Motor neuron (in vitro differentiated cells): ENCODE data around the gene CLK2. TPM values are rescaled to one million over a fixed set of nuclear protein-coding genes. Genes with fewer than 3 reads are reported as not detected.
"Not testable (repeated sequence)": the region's sequence is repeated elsewhere in the genome, so short reads cannot be mapped to it uniquely, and the experiment has no call there.

Source experiments
- ATAC-seq, 8 experiments: fragments of 200-7000 bp; cut with Tn5 transposase; replicated peaks in 6 of 8; 2 replicates each; pipeline ENCODE4 v1.8.0; 2021; ENCODE audit warnings: mild to moderate bottlenecking in 8 of 8, moderate library complexity in 8 of 8
- H3K27ac ChIP-seq, 2 donors: fragments of 250-450 bp; sonication (Bioruptor Pico); 2 replicates each; pipeline ENCODE4 v1.9.0; 2021; ENCODE audit warnings: antibody characterized with exemption in 2 of 2, mild to moderate bottlenecking in 2 of 2, moderate library complexity in 1 of 2
- H3K4me1 ChIP-seq, 2 donors: fragments of 250-450 bp; sonication (Bioruptor Pico); replicated peaks in 1 of 2; 2 replicates each; pipeline ENCODE4 v1.6.1; 2021; ENCODE audit warnings: antibody characterized with exemption in 2 of 2, mild to moderate bottlenecking in 2 of 2, moderate library complexity in 1 of 2
- H3K4me3 ChIP-seq, 5 donors: fragments of 250-450 bp; sonication (Bioruptor Pico); 2 replicates each; pipeline ENCODE4 v1.9.0; 2021; ENCODE audit warnings: antibody characterized with exemption in 5 of 5, mild to moderate bottlenecking in 5 of 5, moderate library complexity in 4 of 5
- WGBS, 10 experiments: fragments of 450-650 bp; shearing (Covaris generic); methylation state at CpG; one replicate each; pipeline ENCODE4 v1.0.0; 2022; 5-methylcytosine and 5-hydroxymethylcytosine counted together
- in situ Hi-C, 9 experiments: fragments of 400-800 bp; cut with MboI; loops; one replicate each; pipeline ENCODE4 v1.15.0; 2021; ENCODE audit warnings: low sequenced_read_pairs in 9 of 9, low pct_unique_long_range_greater_than_20kb in 2 of 9; ENCODE audit not compliant: unreplicated experiment in 9 of 9
- total RNA-seq, 8 experiments: library from RNA; unstranded; fragments of 300-600 nt; gene quantifications; 2 replicates each; pipeline versions ENCODE4 v1.2.3 to v1.2.4, GENCODE V29; 2022

CLK2 gene
- total RNA-seq, 8 experiments from 2014 or later = 25.4 to 103 (median 48.0) TPM

DNA sequence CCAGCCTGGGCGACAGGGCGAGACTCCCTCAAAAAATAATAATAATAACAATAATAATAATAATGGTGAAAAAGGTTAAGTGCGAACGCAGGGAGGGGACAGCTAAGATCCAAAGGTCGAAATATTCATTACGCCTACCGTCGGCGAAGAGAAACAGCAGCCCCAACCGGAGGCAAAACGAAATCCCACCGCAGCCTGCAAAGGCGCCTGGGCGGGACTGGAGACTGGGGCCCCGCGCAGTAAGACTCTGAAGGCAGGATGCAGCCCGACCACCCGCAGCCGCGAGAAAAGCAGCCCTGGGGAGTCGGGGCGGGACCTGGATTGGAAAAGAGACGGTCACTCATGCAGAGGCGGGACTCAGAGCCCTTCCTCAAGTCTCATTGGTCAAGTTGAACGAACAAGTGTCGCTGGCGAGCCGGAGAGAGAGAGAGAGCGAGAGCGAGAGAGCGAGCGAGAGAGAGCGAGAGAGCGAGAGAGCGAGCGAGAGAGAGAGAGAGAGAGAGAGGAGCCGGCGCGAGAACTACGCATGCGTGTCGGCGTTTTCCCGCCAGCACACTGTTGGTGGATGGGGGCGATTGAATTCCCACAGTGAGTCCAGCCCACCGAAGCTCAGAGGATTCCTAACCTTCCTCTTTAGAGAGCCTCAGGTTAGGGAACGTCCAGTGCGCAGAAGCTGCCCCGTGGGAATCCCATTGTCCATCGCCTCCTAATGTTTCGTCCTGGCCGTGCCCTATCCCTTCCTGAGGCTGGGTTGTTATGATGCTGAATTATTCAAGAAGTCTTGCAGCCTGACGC is 28.7 kb downstream of the CLK2 start:
- in situ Hi-C loops = no loop called here
- H3K4me1 ChIP-seq = peaks cover 22 to 26% of the 10 kb centered on the region in 2 donors
- H3K27ac ChIP-seq = peak overlapping the region; percentile 84 to 91
- peak; percentile 80 to 94 (median 92) for ATAC-seq
- WGBS, 10 experiments = 0 to 9% (median 0%) methylated on average over 1 to 38 of the region's 53 CpGs; no CpG with 5 or more reads in 1 of the 10 experiments
- peak overlapping the region; percentile 40 to 45 (median 41) for H3K4me3 ChIP-seq

DNA sequence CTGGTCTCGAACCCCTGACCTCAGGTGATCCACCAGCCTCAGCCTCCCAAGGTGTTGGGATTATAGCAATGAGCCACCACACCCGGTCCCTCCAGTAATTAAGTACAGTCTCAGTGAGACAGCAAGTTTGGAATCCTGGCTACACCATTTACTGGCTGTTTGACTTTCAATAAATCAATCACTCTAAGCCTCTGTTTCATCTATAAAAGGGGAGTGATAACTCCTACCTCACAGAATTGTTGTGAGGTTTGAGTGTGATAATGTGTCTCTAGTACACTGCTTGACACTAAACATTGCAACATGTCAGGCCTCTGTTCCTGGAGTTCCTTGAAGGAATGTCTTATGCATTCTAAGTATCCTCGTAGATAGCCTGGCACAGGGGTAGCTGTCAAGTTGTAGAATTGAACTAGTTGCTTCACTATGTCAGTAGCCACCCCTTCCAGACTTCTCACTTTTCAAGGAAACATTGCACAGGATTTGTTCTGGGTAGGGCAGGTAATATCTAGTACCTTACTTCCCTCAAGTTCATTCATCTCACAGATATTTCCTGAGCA is 30.4 kb downstream of the CLK2 start:
- Histone ChIP-seq H3K27ac (no peak overlapping the region), H3K4me1 (peaks cover 22 to 26% of the 10 kb centered on the region in 2 donors), H3K4me3 (peak overlapping the region in 3 of 5 donors; percentile 41 to 45 (median 41))
- in situ Hi-C loops = no loop called here
- WGBS, 10 experiments = 54 to 100% (median 86%) methylated on average over 1 to 3 of the region's 3 CpGs; no CpG with 5 or more reads in 4 of the 10 experiments
- no peak for ATAC-seq

DNA sequence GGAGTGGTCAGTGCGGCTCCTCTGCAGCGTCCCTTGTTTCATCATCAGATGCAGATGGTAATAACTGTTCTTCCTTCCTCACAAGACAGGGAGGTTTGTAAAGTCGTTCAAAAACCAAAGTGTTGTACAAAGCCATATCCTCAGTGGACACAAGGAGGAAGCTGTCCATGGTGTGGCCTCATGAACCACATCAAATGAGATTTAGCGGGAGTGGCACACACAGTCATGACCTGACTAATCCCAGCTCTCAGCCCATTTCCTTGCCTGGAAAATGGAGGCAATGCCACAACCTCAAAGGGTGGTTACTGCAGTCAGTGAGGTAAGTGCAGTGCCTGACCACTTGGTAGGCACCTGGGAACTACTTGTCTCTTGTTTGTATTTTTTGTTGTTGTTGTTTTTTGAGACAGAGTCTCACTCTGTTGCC is 31.5 kb downstream of the CLK2 start:
- Histone ChIP-seq H3K4me1 (peaks cover 22 to 26% of the 10 kb centered on the region in 2 donors), H3K27ac (no peak overlapping the region)
- in situ Hi-C loops = no loop called here

DNA sequence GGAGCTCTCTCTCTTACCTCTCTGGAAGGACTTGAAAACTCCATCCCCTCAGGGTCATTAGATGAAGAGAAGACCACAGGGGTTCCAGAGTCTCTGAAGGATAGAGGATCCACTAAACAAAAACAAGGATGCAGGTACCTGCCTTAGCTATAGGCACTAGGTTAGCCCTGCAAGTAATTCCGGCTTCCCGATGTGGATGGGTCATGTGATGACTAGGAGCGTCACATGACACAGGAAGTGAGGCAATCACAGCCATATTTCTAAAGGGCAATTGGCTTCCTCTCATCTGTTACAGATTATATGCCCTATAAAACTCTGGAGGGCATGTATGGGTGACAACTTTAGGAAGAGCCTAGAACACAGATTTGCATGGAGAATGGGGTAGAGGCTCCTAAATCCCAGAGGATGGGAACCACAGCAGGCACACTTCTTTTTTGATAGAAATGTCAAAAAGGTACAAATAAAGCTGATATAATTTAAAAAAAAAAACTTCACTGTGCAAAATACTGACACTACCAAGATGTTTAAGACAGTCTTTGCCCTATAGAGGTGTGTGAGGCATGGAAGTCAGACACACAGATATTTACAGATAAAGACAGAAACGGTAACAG is 32.1 kb downstream of the CLK2 start:
- in situ Hi-C loops = no loop called here
- H3K4me3 ChIP-seq = peak overlapping the region; percentile 25 to 53 (median 37)
- peaks cover 22 to 26% of the 10 kb centered on the region in 2 donors for H3K4me1 ChIP-seq
- H3K27ac ChIP-seq = peak overlapping the region in 1 of 2 donors; percentile 7
- 0 to 100% (median 14%) methylated on average over 1 to 4 of the region's 4 CpGs; no CpG with 5 or more reads in 2 of the 10 experiments for WGBS, 10 experiments
- peak in 7 of 8 experiments; percentile 7 to 20 (median 11) for ATAC-seq

More for the DNA sequence above, 31.5 kb downstream of the CLK2 start:
- no peak for ATAC-seq
- no peak overlapping the region for H3K4me3 ChIP-seq
- 0 to 100% (median 69%) methylated on average over 1 to 4 of the region's 4 CpGs; no CpG with 5 or more reads in 2 of the 10 experiments for WGBS, 10 experiments

DNA sequence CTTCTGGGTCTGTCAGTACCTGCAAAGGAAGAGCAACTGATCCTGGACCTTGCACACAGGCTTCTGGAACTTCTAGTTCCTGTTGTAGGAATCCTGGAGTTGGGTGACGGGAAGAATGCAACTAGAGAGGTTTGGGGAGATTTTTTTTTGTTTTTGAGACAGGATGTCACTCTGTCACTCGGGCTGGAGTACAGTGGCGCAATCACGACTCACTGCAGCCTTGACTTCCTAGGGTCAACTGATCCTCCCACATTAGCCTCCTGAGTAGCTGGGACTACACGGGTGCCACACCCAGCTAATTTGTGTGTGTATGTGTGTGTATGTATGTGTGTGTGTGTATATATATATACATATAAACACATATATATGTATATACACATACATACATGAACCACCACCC is 36.9 kb downstream of the CLK2 start:
- no peak overlapping the region for H3K27ac ChIP-seq
- no peak overlapping the region for H3K4me3 ChIP-seq
- no peak for ATAC-seq
- 80 to 95% (median 92%) methylated on average over 2 to 4 of the region's 5 CpGs; no CpG with 5 or more reads in 4 of the 10 experiments for WGBS, 10 experiments
- in situ Hi-C loops = no loop called here
- H3K4me1 ChIP-seq = peaks cover 3% of the 10 kb centered on the region in 2 donors

DNA sequence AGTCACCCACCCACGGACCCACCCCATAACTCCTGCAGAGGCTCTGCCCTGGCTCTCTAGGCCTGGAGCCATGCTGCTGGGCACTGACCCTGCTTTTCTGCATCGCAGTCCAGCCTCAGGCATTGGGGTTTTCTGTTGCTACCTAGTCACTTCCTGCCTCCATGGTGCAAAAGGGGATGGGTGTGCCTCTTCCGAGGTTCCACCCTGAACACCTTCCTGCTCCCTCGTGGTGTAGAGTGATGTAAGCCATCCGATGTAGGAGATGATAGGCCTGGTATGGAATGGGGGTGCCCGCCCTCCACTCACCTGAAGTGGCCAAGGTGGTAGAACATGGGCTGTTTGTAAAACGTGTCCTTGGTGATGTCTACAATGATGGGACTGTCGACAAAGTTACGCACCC is 37.9 kb downstream of the CLK2 start:
- WGBS, 10 experiments = 40% methylated on average over 1 of the region's 9 CpGs; no CpG with 5 or more reads in 9 of the 10 experiments
- H3K4me1 ChIP-seq, H3K27ac ChIP-seq, in situ Hi-C loops, H3K4me3 ChIP-seq, ATAC-seq: not testable (repeated sequence)

DNA sequence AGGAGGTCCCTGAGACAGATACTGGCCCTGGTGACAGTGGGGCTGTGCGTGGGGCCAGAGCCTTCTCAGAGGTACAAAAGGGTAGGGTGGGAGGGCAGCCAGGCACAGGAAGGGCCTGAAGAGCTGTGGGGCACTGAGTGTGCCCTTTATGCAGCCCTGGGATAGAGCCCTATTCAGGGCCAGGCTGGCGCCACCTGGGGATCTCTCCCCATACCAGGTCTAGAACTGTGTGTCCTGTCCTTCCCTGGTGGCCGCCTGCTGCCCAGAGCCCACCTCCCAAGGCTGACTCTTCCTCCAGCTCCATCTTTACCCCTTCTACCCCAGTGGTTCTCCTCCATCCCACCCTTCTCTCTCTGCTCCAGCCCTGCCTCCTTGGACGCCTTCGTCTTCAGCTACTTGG is 39.8 kb downstream of the CLK2 start:
- peak in 5 of 8 experiments; percentile 8 to 34 (median 28) for ATAC-seq

DNA sequence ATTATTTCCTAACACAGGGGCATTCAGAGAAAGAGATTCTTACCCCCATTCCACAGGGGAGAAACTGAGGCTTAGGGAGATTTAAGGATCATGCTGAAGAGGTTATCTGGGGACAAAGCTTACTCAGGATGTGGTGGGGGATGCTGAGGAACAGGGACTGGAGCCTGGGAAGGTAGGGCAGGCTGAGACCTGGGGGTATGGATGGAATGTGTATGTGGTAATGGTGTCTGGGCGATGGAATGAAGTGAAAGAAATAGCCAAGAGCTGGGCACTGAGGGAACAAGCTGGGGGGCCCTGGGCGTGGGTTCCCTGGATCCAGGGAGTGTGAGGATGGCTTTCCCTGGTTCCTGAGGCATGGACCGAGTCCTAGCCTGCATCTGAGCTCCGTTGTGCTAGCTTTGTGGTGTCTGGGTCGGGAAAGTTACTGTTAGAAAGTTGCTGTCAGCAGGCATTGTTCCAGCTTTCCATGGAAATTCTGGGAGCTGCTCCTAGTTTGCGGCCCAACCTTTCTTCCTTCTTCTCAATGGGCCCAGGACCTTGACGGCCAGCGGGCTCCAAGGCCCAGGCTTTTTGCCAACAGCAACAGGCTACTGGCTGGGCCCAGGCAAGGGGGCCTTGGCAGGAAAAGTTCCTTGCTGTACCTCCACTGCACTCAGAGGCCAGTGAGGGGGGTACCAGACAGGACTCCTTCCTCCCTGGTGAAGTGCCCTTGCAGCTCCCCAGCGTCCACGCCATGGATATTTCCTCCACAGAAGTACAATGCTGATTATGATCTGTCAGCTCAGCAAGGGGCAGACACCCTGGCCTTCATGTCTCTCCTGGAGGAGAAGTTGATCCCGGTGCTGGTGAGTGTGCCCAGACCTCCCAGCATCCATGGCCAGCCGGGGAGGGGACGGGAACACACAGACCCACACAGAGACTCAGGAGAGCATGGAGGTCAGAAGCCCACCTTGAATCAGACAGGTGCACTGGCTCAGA is 41.0 kb downstream of the CLK2 start:
- WGBS, 10 experiments = 66 to 100% (median 93%) methylated on average over 1 to 4 of the region's 13 CpGs; no CpG with 5 or more reads in 5 of the 10 experiments
- ATAC-seq = peak in 1 of 8 experiments; percentile 1
- H3K27ac ChIP-seq, H3K4me3 ChIP-seq, in situ Hi-C loops, H3K4me1 ChIP-seq: not testable (repeated sequence)

More for the DNA sequence above, 39.8 kb downstream of the CLK2 start:
- WGBS, 10 experiments = no CpG with 5 or more reads among the region's 5 CpGs
- H3K4me3 ChIP-seq, in situ Hi-C loops, H3K27ac ChIP-seq, H3K4me1 ChIP-seq: not testable (repeated sequence)

DNA sequence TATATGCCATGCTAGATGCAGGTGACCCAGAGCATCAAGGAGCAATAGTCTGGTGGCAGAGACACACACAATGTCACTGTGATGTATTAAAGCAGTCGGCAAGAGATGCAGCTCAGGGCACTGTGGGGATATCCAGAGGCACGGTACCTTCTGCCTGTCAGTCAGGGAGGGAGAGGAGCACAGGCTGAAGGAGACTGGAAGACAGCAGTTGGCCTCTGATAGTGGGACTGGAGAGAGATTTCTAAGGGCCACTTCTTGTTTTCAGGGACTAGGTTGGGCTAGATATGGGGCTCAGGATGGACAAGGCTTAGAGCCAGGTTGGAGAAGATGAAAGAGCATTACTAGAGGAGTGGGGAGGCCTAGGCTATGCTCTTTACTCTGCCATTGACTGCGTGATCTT is 42.0 kb downstream of the CLK2 start:
- in situ Hi-C loops, ATAC-seq, H3K27ac ChIP-seq, H3K4me1 ChIP-seq, H3K4me3 ChIP-seq: not testable (repeated sequence)
- 0 to 83% (median 50%) methylated on average over 1 to 3 of the region's 3 CpGs; no CpG with 5 or more reads in 4 of the 10 experiments for WGBS, 10 experiments

DNA sequence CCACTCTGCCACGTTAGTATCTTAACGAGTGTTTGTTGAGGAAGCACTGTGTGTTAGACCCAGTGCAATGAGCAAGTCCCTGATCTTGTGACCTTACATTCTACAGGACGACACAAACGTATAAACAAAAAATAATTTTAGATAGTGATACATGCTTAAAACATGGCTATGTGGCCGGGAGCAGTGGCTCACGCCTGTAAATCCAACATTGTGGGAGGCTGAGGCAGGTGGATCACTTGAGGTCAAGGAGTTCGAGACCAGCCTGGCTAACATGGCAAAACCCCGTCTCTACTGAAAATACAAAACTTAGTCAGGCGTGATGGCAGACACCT is 45.2 kb downstream of the CLK2 start:
- WGBS, 10 experiments = 20 to 75% (median 53%) methylated on average over 1 to 9 of the region's 9 CpGs; no CpG with 5 or more reads in 1 of the 10 experiments
- Histone ChIP-seq H3K4me3 (peak overlapping the region; percentile 29 to 45 (median 39)), H3K27ac (peak overlapping the region; percentile 84 to 91), H3K4me1 (peaks cover 17 to 18% of the 10 kb centered on the region in 2 donors)
- ATAC-seq = no peak
- in situ Hi-C loops = no loop called here

DNA sequence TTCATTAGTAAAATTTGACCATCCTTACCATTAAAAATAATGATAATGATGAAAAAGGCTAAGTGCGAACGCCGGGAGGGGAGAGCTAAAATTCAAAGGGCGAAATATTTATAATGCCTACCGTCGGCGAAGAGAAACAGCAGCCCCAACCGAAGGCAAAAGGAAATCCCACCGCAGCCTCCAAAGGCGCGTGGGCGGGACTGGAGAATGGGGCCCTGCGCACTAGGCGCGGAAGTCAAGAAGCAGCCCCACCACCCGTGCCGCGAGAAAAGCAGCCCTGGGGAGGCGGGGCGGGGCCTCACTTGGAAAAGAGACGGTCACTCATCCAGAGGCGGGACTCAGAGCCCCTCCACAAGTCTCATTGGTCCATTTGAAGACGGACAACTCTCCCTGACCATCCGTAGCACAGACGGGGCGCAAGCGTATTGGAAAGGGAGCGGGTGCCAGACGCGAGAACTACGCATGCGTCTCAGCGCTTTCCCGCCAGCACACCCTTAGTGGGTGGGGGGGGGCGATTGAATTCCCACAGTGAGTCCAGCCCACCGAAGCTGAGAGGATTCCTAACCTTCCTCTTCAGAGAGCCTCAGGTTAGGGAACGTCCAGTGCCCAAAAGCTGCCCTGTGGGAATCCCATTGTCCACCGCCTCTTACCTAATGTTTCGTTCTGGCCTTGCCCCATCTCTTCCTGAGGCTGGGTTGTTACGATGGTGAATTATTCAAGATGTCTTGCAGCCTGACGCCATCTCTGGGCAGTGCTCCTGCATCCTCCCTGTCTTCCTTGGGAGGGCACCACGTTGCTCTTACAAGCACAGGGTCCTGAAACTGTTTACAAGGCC is 45.8 kb downstream of the CLK2 start:
- Histone ChIP-seq H3K4me3 (peak overlapping the region; percentile 43 to 47 (median 45)), H3K4me1 (peaks cover 17 to 18% of the 10 kb centered on the region in 2 donors), H3K27ac (peak overlapping the region; percentile 84 to 91)
- in situ Hi-C loops = no loop called here
- WGBS, 10 experiments = 0 to 20% (median 1%) methylated on average over 1 to 19 of the region's 42 CpGs; no CpG with 5 or more reads in 1 of the 10 experiments
- ATAC-seq = peak; percentile 88 to 96 (median 93)
